Uterus (tissue), 4 donors: Measurements from ENCODE around the gene EPHA4. TPM values are rescaled to one million over a fixed set of nuclear protein-coding genes. Genes with fewer than 3 reads are reported as not detected.

Experiments
- DNase-seq, 2 donors: peaks; one replicate each; pipeline ENCODE4 v3.0.0-alpha.2; 2019 to 2020
- H3K27ac ChIP-seq, 2 donors: fragments of 200-600 bp; sonication (generic); 1 replicate in 1 of 2; 2 replicates in 1 of 2; pipeline ENCODE4 v1.5.1; 2016 to 2018
- H3K27me3 ChIP-seq, 2 donors: fragments of 200-600 bp; sonication (generic); one replicate each; pipeline ENCODE4 v1.5.1; 2018 to 2019; ENCODE audit warnings: control low read depth in 1 of 2
- H3K36me3 ChIP-seq, 2 donors: fragments of 200-600 bp; sonication (generic); one replicate each; pipeline ENCODE4 v1.5.1; 2019; ENCODE audit warnings: control low read depth in 1 of 2
- H3K4me1 ChIP-seq, 2 donors: fragments of 200-600 bp; sonication (generic); one replicate each; pipeline ENCODE4 v1.5.1; 2018 to 2019; ENCODE audit warnings: control low read depth in 1 of 2
- H3K4me3 ChIP-seq, 2 donors: fragments of 200-600 bp; sonication (generic); 1 replicate in 1 of 2; 2 replicates in 1 of 2; pipeline ENCODE4 v1.5.1; 2018 to 2019; ENCODE audit warnings: mild to moderate bottlenecking in 1 of 2
- H3K9me3 ChIP-seq, 2 donors: fragments of 200-600 bp; sonication (generic); one replicate each; pipeline ENCODE4 v1.5.1; 2019; ENCODE audit warnings: control low read depth in 1 of 2
- CTCF ChIP-seq, 4 experiments: fragments of 200-600 bp in 2 of 4; fragments of 450-650 bp in 2 of 4; sonication (generic) in 2 of 4; IDR thresholded peaks; one replicate each; pipeline ENCODE4 v1.5.1; 2016 to 2019; ENCODE audit warnings: antibody characterized with exemption in 4 of 4, mild to moderate bottlenecking in 2 of 4, moderate library complexity in 1 of 4
- POLR2A ChIP-seq, 2 donors: fragments of 450-650 bp; IDR thresholded peaks; one replicate each; pipeline ENCODE4 v1.6.1; 2016; ENCODE audit warnings: antibody characterized with exemption in 2 of 2, mild to moderate bottlenecking in 1 of 2, moderate library complexity in 1 of 2
- intact Hi-C: fragments of 100-400 bp; cut with DNase I; formaldehyde crosslinking; loops from one replicate; pipeline ENCODE4 v1.15.1; 2023; ENCODE audit warnings: low total_unique reads
- total RNA-seq, 4 donors: library from RNA; depleted of rRNA in 3 of 4; stranded (reverse); fragments of >200 nt in 3 of 4; gene quantifications; one replicate each; pipeline versions ENCODE4 v1.1.0 to v1.2.4, GENCODE V29; 2014 to 2023
- donor health status: DM: yes; HTN: yes; CAD: no.

EPHA4 gene
- total RNA-seq, 4 donors from 2014 or later, result 45.6 to 84.7 (median 66.8) TPM

- Histone ChIP-seq H3K27me3 (no peaks in the 10 kb centered on the region), H3K27ac (peak overlapping the region in 1 of 2 donors; percentile 11), H3K9me3 (no peaks in the 10 kb centered on the region), H3K36me3 (no peaks in the 10 kb centered on the region), H3K4me1 (no peaks in the 10 kb centered on the region), H3K4me3 (no peak overlapping the region)
- TF ChIP-seq CTCF (IDR thresholded peaks at IDR 0.05) (no peak), POLR2A (IDR thresholded peaks at IDR 0.05) (no peak)
- no peak for DNase-seq
- intact Hi-C loops, result loop anchor here (10.0 kb wide), 1 partner anchor 185 kb away; no protein-coding TSS in a partner anchor
Observed at GRCh38 chr2:221370076-221370856, 201.8 kb downstream of the EPHA4 start.
